Activated T-helper 2 cell treated with anti-CD3 and anti-CD28 coated beads, Interferon-gamma antibody, Interleukin-2, Interleukin-4, amounts not matched to agents 10 μg/mL and 5 μg/mL and 100 μg/mL, durations not matched to agents 14 hours and 24 hours and 36 hours (primary cell): ENCODE results near the gene AK6. TPM values are rescaled to one million over a fixed set of nuclear protein-coding genes. Genes with fewer than 3 reads are reported as not detected.

ENCODE experiments used
- DNase-seq: peaks from one replicate; pipeline ENCODE4 v3.0.0; 2021; ENCODE audit warnings: low spot score
- H3K27ac Mint-ChIP-seq: one replicate; pipeline ENCODE4 v1.8.0; 2021; ENCODE audit warnings: mixed read lengths
- H3K27me3 Mint-ChIP-seq: one replicate; pipeline ENCODE4 v1.8.0; 2021; ENCODE audit warnings: low read depth, mixed read lengths
- H3K36me3 Mint-ChIP-seq: one replicate; pipeline ENCODE4 v1.8.0; 2021; ENCODE audit warnings: low read depth, mixed read lengths
- H3K4me1 Mint-ChIP-seq: one replicate; pipeline ENCODE4 v1.8.0; 2021; ENCODE audit warnings: low read depth, mixed read lengths
- H3K4me3 Mint-ChIP-seq: one replicate; pipeline ENCODE4 v1.8.0; 2021; ENCODE audit warnings: low read depth, mild to moderate bottlenecking, moderate library complexity, mixed read lengths
- H3K9me3 Mint-ChIP-seq: one replicate; pipeline ENCODE4 v1.8.0; 2021; ENCODE audit warnings: mixed read lengths
- intact Hi-C: fragments of 100-400 bp; cut with micrococcal nuclease; formaldehyde crosslinking; loops from one replicate; pipeline ENCODE4 v1.15.1; 2023
- total RNA-seq: library from RNA; stranded (reverse); gene quantifications from 2 replicates; pipeline ENCODE4 v1.2.3, GENCODE V29; 2022

The AK6 gene
- total RNA-seq, 1 donor from 2014 or later = 59.8 TPM

GRCh38 chr5:69331528-69332445 lies 37.5 kb downstream of the AK6 start:
- intact Hi-C loops = loop anchor here (1.0 to 10.0 kb wide), 5 partner anchors 38 to 164 kb away; partner anchors contain the start of genes AK6, CCNB1, CENPH and RAD17
- peaks cover 14% of the 10 kb centered on the region for H3K4me1 Mint-ChIP-seq
- peaks cover 4% of the 10 kb centered on the region for H3K9me3 Mint-ChIP-seq
- H3K4me3 Mint-ChIP-seq = peak overlapping the region; percentile 91
- peak overlapping the region; percentile 46 for H3K27ac Mint-ChIP-seq
- H3K27me3 Mint-ChIP-seq = no peaks in the 10 kb centered on the region
- DNase-seq = no peak
- H3K36me3 Mint-ChIP-seq = peaks cover 3% of the 10 kb centered on the region

GRCh38 chr5:69329905-69330489 lies 39.3 kb downstream of the AK6 start:
- intact Hi-C loops = loop anchor here (5.0 to 10.0 kb wide), 3 partner anchors 65 to 163 kb away; partner anchors contain the start of gene CCNB1
- Mint-ChIP-seq H3K4me1 (peaks cover 14% of the 10 kb centered on the region), H3K27ac (no peak overlapping the region), H3K27me3 (no peaks in the 10 kb centered on the region), H3K36me3 (peaks cover 3% of the 10 kb centered on the region), H3K9me3 (peaks cover 4% of the 10 kb centered on the region), H3K4me3 (no peak overlapping the region)
- no peak for DNase-seq

DNA sequence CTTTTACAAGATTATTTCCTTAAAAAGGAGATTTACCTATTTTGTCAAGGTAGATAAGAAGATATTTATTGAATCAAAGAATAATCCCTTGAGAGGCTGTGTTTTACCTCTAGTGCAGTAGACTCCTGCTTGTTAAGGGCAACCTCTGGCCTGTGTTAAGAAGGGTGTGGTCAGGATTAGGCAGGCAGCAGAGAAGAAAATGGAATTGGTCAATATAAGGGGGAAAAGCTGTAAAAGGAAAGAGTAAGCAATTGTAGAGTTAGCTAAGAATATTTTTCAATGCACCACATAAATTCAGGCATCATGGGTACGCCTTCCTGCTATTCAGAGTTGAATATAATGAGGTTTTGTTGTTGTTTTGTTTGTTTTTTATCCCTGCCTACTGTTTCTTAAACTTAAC lies 43.0 kb downstream of the AK6 start:
- no peak overlapping the region for H3K27ac Mint-ChIP-seq
- H3K4me3 Mint-ChIP-seq = no peak overlapping the region
- H3K27me3 Mint-ChIP-seq = no peaks in the 10 kb centered on the region
- H3K9me3 Mint-ChIP-seq = no peaks in the 10 kb centered on the region
- intact Hi-C loops = no loop called here
- H3K36me3 Mint-ChIP-seq = no peaks in the 10 kb centered on the region
- peaks cover 3% of the 10 kb centered on the region for H3K4me1 Mint-ChIP-seq
- DNase-seq = no peak

GRCh38 chr5:69317391-69317790 lies 51.9 kb downstream of the AK6 start:
- intact Hi-C loops = no loop called here
- H3K27ac Mint-ChIP-seq = no peak overlapping the region
- DNase-seq = no peak
- H3K9me3 Mint-ChIP-seq = no peaks in the 10 kb centered on the region
- no peak overlapping the region for H3K4me3 Mint-ChIP-seq
- H3K27me3 Mint-ChIP-seq = no peaks in the 10 kb centered on the region
- H3K4me1 Mint-ChIP-seq = peaks cover 3% of the 10 kb centered on the region
- peaks cover 27% of the 10 kb centered on the region for H3K36me3 Mint-ChIP-seq

GRCh38 chr5:69315972-69316371 lies 53.3 kb downstream of the AK6 start:
- H3K4me1 Mint-ChIP-seq = peaks cover 3% of the 10 kb centered on the region

GRCh38 chr5:69313428-69313827 lies 55.9 kb downstream of the AK6 start:
- H3K27ac Mint-ChIP-seq = no peak overlapping the region
- no peak for DNase-seq
- peaks cover 3% of the 10 kb centered on the region for H3K4me1 Mint-ChIP-seq
- H3K36me3 Mint-ChIP-seq = peaks cover 43% of the 10 kb centered on the region
- H3K27me3 Mint-ChIP-seq = no peaks in the 10 kb centered on the region
- intact Hi-C loops = no loop called here
- peaks cover 20% of the 10 kb centered on the region for H3K9me3 Mint-ChIP-seq
- H3K4me3 Mint-ChIP-seq = no peak overlapping the region

More at GRCh38 chr5:69315972-69316371, 53.3 kb downstream of the AK6 start:
- H3K9me3 Mint-ChIP-seq = no peaks in the 10 kb centered on the region
- intact Hi-C loops = no loop called here
- no peak for DNase-seq
- H3K4me3 Mint-ChIP-seq = no peak overlapping the region
- peaks cover 32% of the 10 kb centered on the region for H3K36me3 Mint-ChIP-seq
- H3K27me3 Mint-ChIP-seq = no peaks in the 10 kb centered on the region
- no peak overlapping the region for H3K27ac Mint-ChIP-seq

GRCh38 chr5:69312459-69313160 lies 56.7 kb downstream of the AK6 start:
- no peak for DNase-seq
- Mint-ChIP-seq H3K36me3 (peaks cover 51% of the 10 kb centered on the region), H3K4me1 (peaks cover 6% of the 10 kb centered on the region), H3K9me3 (peaks cover 21% of the 10 kb centered on the region), H3K4me3 (no peak overlapping the region), H3K27me3 (no peaks in the 10 kb centered on the region), H3K27ac (no peak overlapping the region)
- intact Hi-C loops = no loop called here

- Mint-ChIP-seq H3K4me1 (peaks cover 6% of the 10 kb centered on the region), H3K4me3 (no peak overlapping the region), H3K9me3 (peaks cover 21% of the 10 kb centered on the region), H3K27ac (no peak overlapping the region), H3K36me3 (peaks cover 60% of the 10 kb centered on the region), H3K27me3 (no peaks in the 10 kb centered on the region)
- intact Hi-C loops = no loop called here
- no peak for DNase-seq
Measured at GRCh38 chr5:69309380-69309779, 59.9 kb downstream of the AK6 start.

GRCh38 chr5:69308046-69308553 lies 61.2 kb downstream of the AK6 start:
- no peak overlapping the region for H3K4me3 Mint-ChIP-seq
- peaks cover 21% of the 10 kb centered on the region for H3K9me3 Mint-ChIP-seq
- peaks cover 57% of the 10 kb centered on the region for H3K36me3 Mint-ChIP-seq
- intact Hi-C loops = no loop called here
- no peaks in the 10 kb centered on the region for H3K27me3 Mint-ChIP-seq
- peaks cover 6% of the 10 kb centered on the region for H3K4me1 Mint-ChIP-seq
- no peak for DNase-seq
- H3K27ac Mint-ChIP-seq = peak overlapping the region; percentile 26

DNA sequence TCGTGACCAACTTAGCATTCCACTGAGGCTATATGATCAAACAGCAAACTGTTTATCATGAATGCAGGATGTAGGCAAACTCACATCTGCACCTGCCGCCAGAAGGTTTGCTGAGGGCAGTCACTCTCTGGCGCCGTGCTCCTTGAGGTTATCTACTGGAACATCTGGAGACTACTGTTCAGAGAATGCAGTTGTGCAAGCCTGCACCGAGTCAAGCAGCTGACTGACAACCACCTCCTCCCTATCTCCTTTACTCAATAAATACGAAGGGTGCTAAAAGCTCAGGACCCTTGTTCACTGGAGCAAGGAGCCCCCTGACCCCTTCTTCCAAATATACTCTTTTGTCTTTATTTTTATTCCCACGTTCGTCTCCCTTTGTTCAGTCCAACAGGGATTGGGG lies 63.8 kb downstream of the AK6 start:
- Mint-ChIP-seq H3K27me3 (no peaks in the 10 kb centered on the region), H3K9me3 (peaks cover 21% of the 10 kb centered on the region), H3K27ac (no peak overlapping the region), H3K36me3 (peaks cover 43% of the 10 kb centered on the region), H3K4me1 (peaks cover 3% of the 10 kb centered on the region), H3K4me3 (no peak overlapping the region)
- intact Hi-C loops = no loop called here
- DNase-seq = no peak
